IMR-90 (cell line): ENCODE results near the gene RAD18. TPM values are rescaled to one million over a fixed set of nuclear protein-coding genes. Genes with fewer than 3 reads are reported as not detected.
A peak's percentile ranks its signal among the peaks of the same experiment; 100 is the strongest.

Experiments
- ATAC-seq: fragments of 200-7000 bp; cut with Tn5 transposase; 2 replicates; pipeline ENCODE4 v1.9.1; 2020; ENCODE audit warnings: low read depth, mild to moderate bottlenecking, moderate library complexity
- BruUV-seq: library from RNA; stranded (reverse); fragments of 400-500 nt; replicated peaks from 2 replicates; lab custom pipeline; 2021; lab: Mats Ljungman, UMichigan
- CTCF ChIA-PET: fragments of 300-600 bp; formaldehyde crosslinking; extraction: SDS; loops from one replicate; lab custom pipeline; 2021; ENCODE audit warnings: antibody characterized with exemption; lab: Yijun Ruan, JAX
- POLR2A ChIA-PET: fragments of 300-600 bp; sonication (Branson Sonifier 250); formaldehyde crosslinking; loops from one replicate; lab custom pipeline; 2022; ENCODE audit warnings: antibody characterized with exemption; ENCODE audit not compliant: unreplicated experiment; lab: Charles Lee
- DNase-seq: peaks from one replicate; pipeline ENCODE4 v3.0.0; 2013
- H2AFZ ChIP-seq: replicated peaks from 2 replicates; pipeline ENCODE3; 2013; ENCODE audit warnings: low read length, mild to moderate bottlenecking; ENCODE audit not compliant: poor library complexity
- H2AK5ac ChIP-seq: 2 replicates; pipeline ENCODE4 v1.6.1; 2013; ENCODE audit warnings: low read depth, low read length, inconsistent platforms
- H2AK9ac ChIP-seq: replicated peaks from 2 replicates; pipeline ENCODE3; 2013; ENCODE audit warnings: mild to moderate bottlenecking, low read depth, low read length, moderate library complexity; ENCODE audit not compliant: poor library complexity
- H2BK120ac ChIP-seq: 2 replicates; pipeline ENCODE4 v1.6.1; 2013; ENCODE audit warnings: low read depth, low read length, inconsistent platforms
- H2BK15ac ChIP-seq: 3 replicates; pipeline ENCODE4 v1.6.1; 2013; ENCODE audit warnings: low read depth, low read length, inconsistent platforms
- H2BK20ac ChIP-seq: 2 replicates; pipeline ENCODE4 v1.6.1; 2013; ENCODE audit warnings: low read depth, mild to moderate bottlenecking, inconsistent platforms, low read length, moderate library complexity
- H2BK5ac ChIP-seq: 2 replicates; pipeline ENCODE4 v1.6.1; 2013; ENCODE audit warnings: mild to moderate bottlenecking, low read depth, low read length, inconsistent platforms; ENCODE audit not compliant: poor library complexity, severe bottlenecking
- H3K14ac ChIP-seq: replicated peaks from 2 replicates; pipeline ENCODE4 v1.6.1; 2013; ENCODE audit warnings: low read depth, low read length, inconsistent platforms
- H3K18ac ChIP-seq: 2 replicates; pipeline ENCODE4 v1.6.1; 2013; ENCODE audit warnings: low read depth, low read length, control low read depth
- H3K23ac ChIP-seq: 2 replicates; pipeline ENCODE4 v1.6.1; 2013; ENCODE audit warnings: low read depth, low read length, inconsistent platforms
- H3K27ac ChIP-seq: 2 replicates; pipeline ENCODE4 v1.5.1; 2013; ENCODE audit warnings: mild to moderate bottlenecking, control low read depth, low read length; ENCODE audit not compliant: insufficient read depth
- H3K27me3 ChIP-seq: 2 replicates; pipeline ENCODE4 v1.6.1; 2013; ENCODE audit warnings: low read length; ENCODE audit not compliant: control insufficient read depth, insufficient read depth
- H3K36me3 ChIP-seq: 2 replicates; pipeline ENCODE4 v1.6.1; 2013; ENCODE audit warnings: low read length, mixed read lengths; ENCODE audit not compliant: control insufficient read depth, insufficient read depth
- H3K4ac ChIP-seq: 2 replicates; pipeline ENCODE4 v1.6.1; 2013; ENCODE audit warnings: low read depth, low read length, inconsistent platforms
- H3K4me1 ChIP-seq: 2 replicates; pipeline ENCODE4 v1.6.1; 2013; ENCODE audit warnings: low read length, mixed read lengths; ENCODE audit not compliant: control insufficient read depth, insufficient read depth
- H3K4me2 ChIP-seq: 2 replicates; pipeline ENCODE4 v1.6.1; 2013; ENCODE audit warnings: low read depth, mild to moderate bottlenecking, control low read depth, low read length, moderate library complexity
- H3K4me3 ChIP-seq: 2 replicates; pipeline ENCODE4 v1.5.1; 2013; ENCODE audit warnings: low read depth, mild to moderate bottlenecking, control low read depth, low read length, moderate library complexity; ENCODE audit not compliant: insufficient read depth
- H3K56ac ChIP-seq: 2 replicates; pipeline ENCODE4 v1.6.1; 2013; ENCODE audit warnings: low read length, inconsistent platforms; ENCODE audit not compliant: insufficient read depth; ENCODE audit errors: extremely low read depth
- H3K79me1 ChIP-seq, 2 experiments: 2 replicates each; pipeline ENCODE4 v1.6.1; 2013; ENCODE audit warnings: low read length in 2 of 2, inconsistent platforms in 1 of 2, low read depth in 1 of 2
- H3K9ac ChIP-seq: 2 replicates; pipeline ENCODE4 v1.6.1; 2013; ENCODE audit warnings: low read depth, low read length, control low read depth
- H3K9me1 ChIP-seq: 2 replicates; pipeline ENCODE4 v1.6.1; 2013; ENCODE audit warnings: low read length, inconsistent platforms; ENCODE audit not compliant: insufficient read depth
- H3K9me3 ChIP-seq: 2 replicates; pipeline ENCODE4 v1.6.1; 2013; ENCODE audit warnings: low read length; ENCODE audit not compliant: control insufficient read depth, insufficient read depth
- H4K20me1 ChIP-seq: 2 replicates; pipeline ENCODE4 v1.6.1; 2013; ENCODE audit warnings: low read length, inconsistent platforms; ENCODE audit not compliant: insufficient read depth
- H4K5ac ChIP-seq: 2 replicates; pipeline ENCODE4 v1.6.1; 2013; ENCODE audit warnings: mild to moderate bottlenecking, low read depth, low read length, control low read depth
- H4K8ac ChIP-seq, 2 experiments: 2 replicates each; pipeline ENCODE4 v1.6.1; 2013; ENCODE audit warnings: low read depth in 2 of 2, low read length in 2 of 2, control low read depth in 1 of 2, inconsistent platforms in 1 of 2
- H4K91ac ChIP-seq: 2 replicates; pipeline ENCODE4 v1.6.1; 2013; ENCODE audit warnings: low read depth, low read length, inconsistent platforms; ENCODE audit not compliant: insufficient read depth
- BHLHE40 ChIP-seq: fragments of 150-350 bp; IDR thresholded peaks from 2 replicates; pipeline ENCODE4 v1.6.1; 2016; ENCODE audit warnings: mild to moderate bottlenecking, low read depth, low read length
- CHD1 ChIP-seq: IDR thresholded peaks from 2 replicates; pipeline ENCODE4 v1.6.1; 2012; ENCODE audit warnings: low read depth, low read length, improper control_type of control experiment
- ELK1 ChIP-seq: fragments of 150-350 bp; IDR thresholded peaks from 2 replicates; pipeline ENCODE4 v1.6.1; 2016; ENCODE audit warnings: low read depth, mild to moderate bottlenecking, low read length, moderate library complexity, borderline replicate concordance
- FOS ChIP-seq: fragments of 150-350 bp; IDR thresholded peaks from 2 replicates; pipeline ENCODE4 v1.6.1; 2016; ENCODE audit warnings: low read depth, low read length
- MAFK ChIP-seq: IDR thresholded peaks from 2 replicates; pipeline ENCODE4 v1.6.1; 2012; ENCODE audit warnings: low read depth, low read length, improper control_type of control experiment
- MAZ ChIP-seq: IDR thresholded peaks from 2 replicates; pipeline ENCODE4 v1.6.1; 2012; ENCODE audit warnings: low read depth, mild to moderate bottlenecking, low read length, improper control_type of control experiment, moderate library complexity, borderline replicate concordance
- NFE2L2 ChIP-seq: fragments of 150-350 bp; IDR thresholded peaks from 2 replicates; pipeline ENCODE4 v1.6.1; 2016; ENCODE audit warnings: low read depth, mild to moderate bottlenecking, low read length
- POLR2A ChIP-seq: IDR thresholded peaks from 2 replicates; pipeline ENCODE4 v1.6.1; 2012; ENCODE audit warnings: mild to moderate bottlenecking, low read depth, low read length
- RAD21 ChIP-seq: IDR thresholded peaks from 2 replicates; pipeline ENCODE4 v1.6.1; 2012; ENCODE audit warnings: low read length, improper control_type of control experiment
- RFX5 ChIP-seq: IDR thresholded peaks from 2 replicates; pipeline ENCODE4 v1.8.0; 2012; ENCODE audit warnings: low read depth, mild to moderate bottlenecking, low read length, moderate library complexity
- USF2 ChIP-seq: fragments of 150-350 bp; IDR thresholded peaks from 2 replicates; pipeline ENCODE4 v1.6.1; 2017; ENCODE audit warnings: mild to moderate bottlenecking, antibody characterized with exemption, low read length, low read depth
- WGBS, 2 experiments: methylation state at CpG; one replicate each; pipeline versions ENCODE4 v1.1.5 to v1.1.7; 2013; ENCODE audit warnings: missing lambda C conversion rate in 2 of 2; ENCODE audit not compliant: insufficient read length in 1 of 2; ENCODE audit errors: extremely low coverage in 2 of 2; 5-methylcytosine and 5-hydroxymethylcytosine counted together
- dilution Hi-C: fragments of 300-500 bp; cut with HindIII; formaldehyde crosslinking; loops from one replicate; pipeline ENCODE4 v1.14.3; 2018; ENCODE audit warnings: low sequenced_read_pairs; ENCODE audit not compliant: unreplicated experiment
- in situ Hi-C: fragments of 300-500 bp; cut with MboI; formaldehyde crosslinking; loops from 3 replicates; pipeline ENCODE4 v1.14.3; 2019; ENCODE audit warnings: low sequenced_read_pairs, inconsistent platforms, mixed read lengths
- intact Hi-C: fragments of 100-400 bp; cut with micrococcal nuclease; formaldehyde crosslinking; loops from 2 replicates; pipeline ENCODE4 v1.10.0; 2022
- polyA plus RNA-seq, 3 experiments: library from polyadenylated mRNA; depleted of rRNA; stranded (reverse); fragments of >200 nt; gene quantifications; 2 replicates each; pipeline ENCODE4 v1.2.3, GENCODE V29; 2012; ENCODE audit warnings: low replicate concordance in 1 of 3
- total RNA-seq: library from RNA; depleted of rRNA; stranded (reverse); fragments of >200 nt; gene quantifications from 2 replicates; pipeline ENCODE4 v1.2.3, GENCODE V29; 2012
- TF ChIP-seq, protein P1 (sequence below): conservative IDR thresholded peaks from 2 replicates; pipeline ENCODE4 v1.5.1; 2012; ENCODE audit warnings: mild to moderate bottlenecking, low read depth, low read length, improper control_type of control experiment

Gene RAD18
- total and polyA plus RNA-seq, 2 of the 4 experiments (the other 2 are of a cell fraction): 8.2 to 17.2 TPM

- H3K27me3 ChIP-seq: no peaks in the 10 kb centered on the region
- no peak overlapping the region for H3K27ac ChIP-seq
- H3K4me2 ChIP-seq: no peak overlapping the region
- TF ChIP-seq, protein P1, sequence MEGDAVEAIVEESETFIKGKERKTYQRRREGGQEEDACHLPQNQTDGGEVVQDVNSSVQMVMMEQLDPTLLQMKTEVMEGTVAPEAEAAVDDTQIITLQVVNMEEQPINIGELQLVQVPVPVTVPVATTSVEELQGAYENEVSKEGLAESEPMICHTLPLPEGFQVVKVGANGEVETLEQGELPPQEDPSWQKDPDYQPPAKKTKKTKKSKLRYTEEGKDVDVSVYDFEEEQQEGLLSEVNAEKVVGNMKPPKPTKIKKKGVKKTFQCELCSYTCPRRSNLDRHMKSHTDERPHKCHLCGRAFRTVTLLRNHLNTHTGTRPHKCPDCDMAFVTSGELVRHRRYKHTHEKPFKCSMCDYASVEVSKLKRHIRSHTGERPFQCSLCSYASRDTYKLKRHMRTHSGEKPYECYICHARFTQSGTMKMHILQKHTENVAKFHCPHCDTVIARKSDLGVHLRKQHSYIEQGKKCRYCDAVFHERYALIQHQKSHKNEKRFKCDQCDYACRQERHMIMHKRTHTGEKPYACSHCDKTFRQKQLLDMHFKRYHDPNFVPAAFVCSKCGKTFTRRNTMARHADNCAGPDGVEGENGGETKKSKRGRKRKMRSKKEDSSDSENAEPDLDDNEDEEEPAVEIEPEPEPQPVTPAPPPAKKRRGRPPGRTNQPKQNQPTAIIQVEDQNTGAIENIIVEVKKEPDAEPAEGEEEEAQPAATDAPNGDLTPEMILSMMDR: no peak
- TF ChIP-seq MAFK (no peak), BHLHE40 (peak; percentile 82; the same call in 1 of the 2 replicates), NFE2L2 (no peak), RAD21 (no peak), ELK1 (no peak), RFX5 (no peak), USF2 (peak; percentile 94), FOS (no peak), CHD1 (no peak), POLR2A (no peak), MAZ (no peak)
- peaks cover 23% of the 10 kb centered on the region for H3K9me1 ChIP-seq
- WGBS, 2 experiments: no CpG with 5 or more reads among the region's 5 CpGs
- DNase-seq (peak; percentile 89), ATAC-seq (peak; percentile 64)
- no peaks in the 10 kb centered on the region for H3K36me3 ChIP-seq
- H2BK120ac ChIP-seq: no peak overlapping the region
- in situ Hi-C loops (no loop called here), intact Hi-C loops (loop anchor here (10.0 kb wide), 1 partner anchor 396 kb away; no protein-coding TSS in a partner anchor), dilution Hi-C loops (no loop called here)
- no peak overlapping the region for H3K56ac ChIP-seq
- H2BK5ac ChIP-seq: peak overlapping the region; percentile 7
- peak overlapping the region; percentile 19 for H3K4ac ChIP-seq
- H4K91ac ChIP-seq: 0 out of 2 replicates have a peak overlapping the region, but pooled peaks have one; percentile 23
- H3K23ac ChIP-seq: no peak overlapping the region
- no peak overlapping the region for H3K4me3 ChIP-seq
- H3K18ac ChIP-seq: no peak overlapping the region
- H3K4me1 ChIP-seq: peaks cover 7% of the 10 kb centered on the region
- no peak overlapping the region for H3K14ac ChIP-seq
- no peaks in the 10 kb centered on the region for H3K79me1 ChIP-seq
- CTCF ChIA-PET: interaction anchor here (1.0 kb wide), 1 partner anchor 71 kb away, joined by 3 read pairs; no protein-coding TSS in a partner anchor
- BruUV-seq: no TSS peak
- H2AFZ ChIP-seq: no peak overlapping the region
- no peaks in the 10 kb centered on the region for H4K20me1 ChIP-seq
- no peak overlapping the region; a peak in 1 of 4 replicates for H4K8ac ChIP-seq
- H3K9ac ChIP-seq: no peak overlapping the region
- H2AK9ac ChIP-seq: no peak overlapping the region
- H2BK20ac ChIP-seq: peak overlapping the region; percentile 31; the same call in 1 of the 2 replicates
- no peak overlapping the region for H2BK15ac ChIP-seq
- H2AK5ac ChIP-seq: no peak overlapping the region
- H3K9me3 ChIP-seq: no peaks in the 10 kb centered on the region
- POLR2A ChIA-PET: interaction anchor here (1.1 kb wide), 1 partner anchor 10 kb away, joined by 7 read pairs; no protein-coding TSS in a partner anchor
- no peak overlapping the region for H4K5ac ChIP-seq
Measured at GRCh38 chr3:8840556-8840955, 122.7 kb downstream of the RAD18 start.
